AG04449 (cell line): Measurements from ENCODE around the gene TRIM37.

Experiments used
- CTCF ChIA-PET: fragments of 350-600 bp; formaldehyde crosslinking; extraction: SDS; loops from one replicate; lab custom pipeline; 2021; ENCODE audit warnings: antibody characterized with exemption; lab: Yijun Ruan, JAX
- POLR2A ChIA-PET: fragments of 400-600, 350-600 bp; formaldehyde crosslinking; extraction: SDS; loops from one replicate; lab custom pipeline; 2020; ENCODE audit warnings: antibody characterized with exemption, inconsistent platforms; lab: Yijun Ruan, JAX
- DNase-seq: peaks from one replicate; pipeline ENCODE4 v3.0.0-alpha.2; 2010; ENCODE audit warnings: low read depth, low spot score
- H3K4me3 ChIP-seq: 2 replicates; pipeline ENCODE4 v1.5.1; 2011; ENCODE audit warnings: low read depth, mild to moderate bottlenecking, control low read depth, low read length
- TF ChIP-seq, protein P1 (sequence below): IDR thresholded peaks from one replicate; pipeline ENCODE4 v1.5.1; 2011; ENCODE audit warnings: mild to moderate bottlenecking, moderate library complexity, low read length, control low read depth, inconsistent platforms; ENCODE audit not compliant: insufficient read depth; ENCODE audit errors: missing control alignments

TRIM37 gene

GRCh38 chr17:59152925-59153324, 46.2 kb upstream of the TRIM37 start:
- DNase-seq = no peak
- CTCF ChIA-PET = no interaction called here
- TF ChIP-seq, protein P1, sequence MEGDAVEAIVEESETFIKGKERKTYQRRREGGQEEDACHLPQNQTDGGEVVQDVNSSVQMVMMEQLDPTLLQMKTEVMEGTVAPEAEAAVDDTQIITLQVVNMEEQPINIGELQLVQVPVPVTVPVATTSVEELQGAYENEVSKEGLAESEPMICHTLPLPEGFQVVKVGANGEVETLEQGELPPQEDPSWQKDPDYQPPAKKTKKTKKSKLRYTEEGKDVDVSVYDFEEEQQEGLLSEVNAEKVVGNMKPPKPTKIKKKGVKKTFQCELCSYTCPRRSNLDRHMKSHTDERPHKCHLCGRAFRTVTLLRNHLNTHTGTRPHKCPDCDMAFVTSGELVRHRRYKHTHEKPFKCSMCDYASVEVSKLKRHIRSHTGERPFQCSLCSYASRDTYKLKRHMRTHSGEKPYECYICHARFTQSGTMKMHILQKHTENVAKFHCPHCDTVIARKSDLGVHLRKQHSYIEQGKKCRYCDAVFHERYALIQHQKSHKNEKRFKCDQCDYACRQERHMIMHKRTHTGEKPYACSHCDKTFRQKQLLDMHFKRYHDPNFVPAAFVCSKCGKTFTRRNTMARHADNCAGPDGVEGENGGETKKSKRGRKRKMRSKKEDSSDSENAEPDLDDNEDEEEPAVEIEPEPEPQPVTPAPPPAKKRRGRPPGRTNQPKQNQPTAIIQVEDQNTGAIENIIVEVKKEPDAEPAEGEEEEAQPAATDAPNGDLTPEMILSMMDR = no peak
- peak overlapping the region; percentile 88; the same call in 1 of the 2 replicates for H3K4me3 ChIP-seq
- POLR2A ChIA-PET = no interaction called here

GRCh38 chr17:59151591-59151990, 44.9 kb upstream of the TRIM37 start:
- TF ChIP-seq, protein P1 = no peak
- DNase-seq = no peak
- peak overlapping the region; percentile 6; the same call in 1 of the 2 replicates for H3K4me3 ChIP-seq
- CTCF ChIA-PET = interaction anchor here (0.9 kb wide), 1 partner anchor 40 kb away, joined by 3 read pairs; no protein-coding TSS in a partner anchor
- POLR2A ChIA-PET = no interaction called here

- ChIA-PET CTCF (no interaction called here), POLR2A (no interaction called here)
- DNase-seq = no peak
- TF ChIP-seq, protein P1 = no peak
- H3K4me3 ChIP-seq = no peak overlapping the region
Observed at GRCh38 chr17:59151006-59151405, 44.3 kb upstream of the TRIM37 start.

DNA sequence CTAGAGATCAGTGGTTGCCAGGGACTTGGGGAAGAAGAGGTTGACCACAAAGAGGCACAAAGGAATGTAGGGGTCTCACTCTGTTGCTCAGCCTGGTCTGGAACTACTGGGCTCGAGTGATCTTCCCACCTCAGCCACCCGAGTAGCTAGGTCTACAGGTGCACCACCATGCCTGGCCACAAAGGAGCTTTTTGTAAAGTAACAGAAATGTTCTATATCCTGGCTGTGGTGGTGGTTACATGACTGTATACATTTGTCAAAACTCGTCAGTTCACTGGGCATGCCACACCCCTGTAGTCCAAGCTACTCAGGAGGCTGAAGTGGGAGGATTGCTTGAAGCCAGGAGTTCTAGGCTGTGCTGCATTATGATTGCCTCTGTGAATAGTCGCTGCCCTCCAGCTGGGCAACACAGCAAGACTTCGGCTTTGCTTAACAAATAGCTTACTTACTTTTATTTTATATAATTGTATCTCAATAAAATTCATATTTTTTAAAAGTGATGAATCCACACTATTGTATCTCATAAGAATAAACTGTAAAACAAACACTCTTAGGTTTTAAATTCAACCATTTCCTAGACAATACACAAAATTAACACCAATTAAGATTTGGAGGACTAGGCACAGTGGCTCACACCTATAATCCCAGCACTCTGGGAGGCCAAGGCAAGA, 43.3 kb upstream of the TRIM37 start:
- no peak for DNase-seq
- TF ChIP-seq, protein P1 = no peak
- no peak overlapping the region for H3K4me3 ChIP-seq
- ChIA-PET CTCF (no interaction called here), POLR2A (no interaction called here)

DNA sequence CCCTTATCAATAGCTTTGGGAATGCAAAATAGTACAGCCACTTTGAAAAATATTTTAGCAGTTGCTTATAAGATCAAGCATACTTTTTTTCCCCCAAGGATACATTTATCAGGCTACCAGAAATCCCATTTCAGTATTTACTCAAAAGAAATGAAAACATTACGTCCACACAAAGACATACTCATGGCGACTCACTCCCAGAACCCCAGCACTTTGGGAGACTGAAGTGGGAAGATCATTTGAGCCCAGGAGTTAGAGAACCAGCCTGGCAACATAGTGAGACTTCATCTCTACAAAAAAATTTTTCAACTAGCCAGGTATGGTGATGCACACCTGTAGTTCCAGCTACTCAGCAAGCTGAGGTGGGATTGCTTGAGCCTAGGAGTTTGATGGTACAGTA, 42.4 kb upstream of the TRIM37 start:
- CTCF ChIA-PET = no interaction called here
- POLR2A ChIA-PET = no interaction called here
- TF ChIP-seq, protein P1 = no peak
- H3K4me3 ChIP-seq = no peak overlapping the region
- DNase-seq = no peak

DNA sequence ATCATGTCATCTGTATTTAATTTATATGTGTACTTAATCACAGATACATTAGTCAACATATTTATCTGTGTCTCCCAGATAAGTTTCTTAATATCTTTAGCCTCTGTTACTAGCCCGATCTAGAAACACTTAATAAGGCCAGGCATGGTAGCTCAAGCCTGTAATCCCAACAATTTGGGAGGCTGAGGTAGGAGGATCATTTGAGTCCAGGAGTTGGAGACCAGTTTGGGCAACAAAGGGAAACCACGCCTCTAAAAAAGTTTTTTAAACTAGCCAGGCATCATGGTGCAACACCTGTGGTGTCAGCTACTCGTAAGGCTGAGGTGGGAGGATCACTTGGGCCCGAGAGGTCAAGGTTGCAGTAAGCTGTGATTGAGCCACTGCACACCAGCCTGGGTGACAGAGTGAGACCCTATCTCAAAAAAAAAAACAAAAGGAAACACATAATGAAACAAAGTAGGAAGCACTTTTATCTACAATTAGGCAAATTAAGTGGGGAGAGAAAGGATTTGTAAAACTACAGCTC, 39.0 kb upstream of the TRIM37 start:
- POLR2A ChIA-PET = interaction anchor here (1.5 kb wide), 1 partner anchor 9 kb away, joined by 5 read pairs; the partner anchor contains the start of genes PRR11 and SKA2
- no peak overlapping the region for H3K4me3 ChIP-seq
- TF ChIP-seq, protein P1 = no peak
- no peak for DNase-seq
- CTCF ChIA-PET = interaction anchor here (1.2 to 2.5 kb wide), 2 partner anchors 14 to 21 kb away, joined by 3 to 9 read pairs; no protein-coding TSS in a partner anchor
